ENCODE measurements around the gene GIMAP8.

DNA sequence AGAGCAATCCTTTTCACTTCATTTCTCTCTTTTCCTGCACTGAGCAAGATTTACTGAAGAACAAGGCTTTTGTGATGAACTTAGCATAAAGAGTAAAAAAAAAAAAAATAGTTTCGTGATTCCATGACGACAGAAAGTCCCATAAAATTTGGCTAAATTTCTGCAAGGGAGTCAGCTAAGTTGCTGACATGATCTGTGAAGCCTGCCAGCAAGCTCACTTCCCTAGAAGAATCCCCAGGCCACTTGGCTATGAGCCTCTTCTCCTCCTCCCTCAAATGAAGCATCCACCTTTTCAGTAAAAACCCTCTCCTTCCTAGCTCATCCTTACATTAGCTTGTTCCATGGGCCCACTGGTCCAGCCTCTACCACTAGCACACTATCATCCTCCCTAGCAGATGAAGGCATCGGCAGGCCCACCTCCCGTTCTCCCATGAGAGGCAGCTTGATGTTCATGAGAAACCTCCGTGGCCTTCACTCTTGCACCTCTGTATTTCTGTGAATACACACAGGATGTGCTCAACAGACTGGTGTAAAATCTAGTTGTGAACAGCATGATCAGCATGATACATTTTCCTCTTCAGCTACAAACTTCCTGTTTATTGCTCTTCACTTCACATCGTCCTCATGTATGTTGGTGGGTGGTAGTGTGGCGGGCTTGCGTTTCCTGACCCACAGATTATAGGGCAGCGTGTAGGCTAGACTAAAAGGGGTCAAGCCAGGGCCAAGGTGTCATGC lies 30.9 kb downstream of the GIMAP8 start:
- TF ChIP-seq, protein P1, sequence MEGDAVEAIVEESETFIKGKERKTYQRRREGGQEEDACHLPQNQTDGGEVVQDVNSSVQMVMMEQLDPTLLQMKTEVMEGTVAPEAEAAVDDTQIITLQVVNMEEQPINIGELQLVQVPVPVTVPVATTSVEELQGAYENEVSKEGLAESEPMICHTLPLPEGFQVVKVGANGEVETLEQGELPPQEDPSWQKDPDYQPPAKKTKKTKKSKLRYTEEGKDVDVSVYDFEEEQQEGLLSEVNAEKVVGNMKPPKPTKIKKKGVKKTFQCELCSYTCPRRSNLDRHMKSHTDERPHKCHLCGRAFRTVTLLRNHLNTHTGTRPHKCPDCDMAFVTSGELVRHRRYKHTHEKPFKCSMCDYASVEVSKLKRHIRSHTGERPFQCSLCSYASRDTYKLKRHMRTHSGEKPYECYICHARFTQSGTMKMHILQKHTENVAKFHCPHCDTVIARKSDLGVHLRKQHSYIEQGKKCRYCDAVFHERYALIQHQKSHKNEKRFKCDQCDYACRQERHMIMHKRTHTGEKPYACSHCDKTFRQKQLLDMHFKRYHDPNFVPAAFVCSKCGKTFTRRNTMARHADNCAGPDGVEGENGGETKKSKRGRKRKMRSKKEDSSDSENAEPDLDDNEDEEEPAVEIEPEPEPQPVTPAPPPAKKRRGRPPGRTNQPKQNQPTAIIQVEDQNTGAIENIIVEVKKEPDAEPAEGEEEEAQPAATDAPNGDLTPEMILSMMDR (IDR thresholded peaks at IDR 0.05) = no peak
- no peak for TF ChIP-seq POLR2A (IDR thresholded peaks at IDR 0.05; ENCODE audit: low read depth)
- no peak for TF ChIP-seq EP300 (IDR thresholded peaks at IDR 0.05)
- no peak for TF ChIP-seq POLR2AphosphoS5 (IDR thresholded peaks at IDR 0.05)

Measured in esophagus muscularis mucosa (tissue), 4 donors.